M059J (cell line): Measurements from ENCODE around the gene ROPN1L. TPM values are rescaled to one million over a fixed set of nuclear protein-coding genes. Genes with fewer than 3 reads are reported as not detected.
A peak's percentile ranks its signal among the peaks of the same experiment; 100 is the strongest.

Experiments
- DNase-seq: peaks from one replicate; pipeline ENCODE4 v3.0.0-alpha.2; 2012; ENCODE audit warnings: low read depth
- total RNA-seq: library from RNA; depleted of rRNA; stranded (reverse); fragments of >200 nt; shearing (Covaris generic); gene quantifications from 2 replicates; pipeline ENCODE4 v1.2.3, GENCODE V29; 2014

The ROPN1L gene
- total RNA-seq, 1 experiment from 2014 or later: 3.0 TPM

DNA sequence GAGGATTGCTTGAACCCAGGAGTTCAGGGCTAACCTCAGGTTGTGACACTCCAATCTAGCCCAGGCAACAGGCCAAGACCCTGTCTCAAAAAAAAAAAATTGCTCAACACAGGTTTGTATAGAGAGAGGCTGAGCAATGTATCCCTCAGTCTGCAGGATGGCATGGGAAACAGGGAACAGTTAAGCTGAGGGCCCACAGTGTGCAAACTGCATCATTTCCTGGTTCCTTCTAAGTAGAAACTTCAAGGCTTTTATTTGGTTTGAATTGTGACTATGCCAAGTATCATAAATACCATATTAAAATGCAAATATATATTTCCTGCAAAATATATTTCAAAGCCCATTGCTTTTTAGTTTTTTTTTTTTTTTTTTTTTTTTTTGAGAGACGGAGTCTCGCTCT is 13.7 kb upstream of the ROPN1L start:
- DNase-seq: no peak

DNA sequence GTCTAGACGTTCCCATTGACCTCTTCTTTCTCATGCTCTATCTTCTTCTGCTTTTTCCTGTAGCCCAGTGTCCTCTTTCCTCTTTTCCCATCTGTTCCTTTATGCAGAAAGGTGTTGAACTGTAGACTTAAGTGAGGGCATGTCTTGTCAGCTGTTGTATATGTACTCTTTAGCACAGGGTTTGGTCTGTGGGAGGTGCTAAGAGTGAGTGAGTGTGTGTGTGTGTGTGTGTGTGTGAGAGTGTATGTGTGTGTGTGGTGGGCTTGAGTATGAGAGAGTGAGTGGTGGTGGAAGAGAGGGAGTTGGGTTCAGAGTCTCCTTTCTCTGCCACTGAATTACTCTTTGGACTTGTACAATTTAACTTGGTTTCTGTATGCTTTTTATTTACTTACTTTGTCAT is 10.3 kb upstream of the ROPN1L start:
- DNase-seq: no peak

DNA sequence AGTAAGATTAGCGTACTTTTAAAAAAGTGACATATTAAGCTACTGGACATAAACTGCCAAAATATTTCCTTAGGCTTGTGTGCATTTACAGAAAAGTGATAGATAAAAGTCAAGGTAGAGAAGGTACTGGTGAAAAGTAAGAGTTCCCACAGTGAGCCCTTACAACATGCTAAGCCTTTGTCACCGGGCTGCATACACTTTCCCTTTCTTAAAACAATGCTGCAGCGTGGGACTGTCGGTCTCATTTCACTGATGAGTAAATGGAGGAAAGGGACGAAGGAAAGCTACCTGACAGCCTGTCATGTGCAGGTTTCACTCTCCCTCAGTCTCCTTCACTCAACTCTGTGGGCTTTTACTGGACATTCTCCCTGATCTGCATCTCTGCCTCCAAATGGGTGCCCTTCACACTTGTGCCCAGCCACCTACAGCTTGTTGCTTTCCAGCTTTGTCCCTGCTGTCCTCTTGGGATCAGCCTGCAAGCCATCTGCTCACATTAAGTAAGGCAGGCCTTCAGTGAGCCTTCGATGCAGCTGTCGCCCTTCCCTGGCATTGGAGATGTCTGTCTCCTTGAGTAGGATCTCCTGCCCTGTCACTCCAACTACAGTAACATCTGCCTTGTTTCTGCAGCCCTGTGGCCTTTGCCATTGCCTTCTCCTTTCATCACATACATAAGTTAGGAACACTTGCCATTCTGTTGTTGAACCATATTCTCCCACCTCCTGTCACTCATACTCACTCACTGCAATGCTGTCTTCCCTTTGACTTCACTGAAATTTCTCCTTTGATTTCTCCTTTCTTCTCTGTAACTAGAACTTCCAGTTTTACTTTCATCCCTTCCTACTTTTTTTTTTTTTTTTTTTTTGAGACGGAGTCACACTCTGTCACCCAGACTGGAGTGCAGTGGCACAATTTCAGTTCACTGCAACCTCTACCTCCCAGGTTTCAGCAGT is 9.3 kb upstream of the ROPN1L start:
- DNase-seq: no peak

DNA sequence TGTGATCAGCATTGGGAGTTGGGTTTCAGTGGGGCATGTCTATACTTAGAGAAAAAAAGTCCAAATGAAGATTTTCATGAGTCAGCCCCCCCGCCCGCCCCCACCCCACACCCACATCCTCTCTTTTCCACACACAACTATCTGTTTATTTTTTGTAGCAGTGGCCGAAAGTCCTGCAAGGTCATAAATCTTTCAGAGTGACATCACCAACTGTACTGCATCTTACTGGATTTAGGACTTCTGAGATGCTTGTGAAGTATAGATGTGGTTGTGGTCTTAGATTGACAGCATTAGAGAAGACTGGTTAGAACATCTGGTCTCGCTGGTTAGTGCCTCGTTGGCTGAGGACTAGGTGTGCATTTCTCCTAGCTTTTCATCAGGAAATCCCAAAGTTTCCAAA is 7.3 kb upstream of the ROPN1L start:
- DNase-seq: peak; percentile 78

DNA sequence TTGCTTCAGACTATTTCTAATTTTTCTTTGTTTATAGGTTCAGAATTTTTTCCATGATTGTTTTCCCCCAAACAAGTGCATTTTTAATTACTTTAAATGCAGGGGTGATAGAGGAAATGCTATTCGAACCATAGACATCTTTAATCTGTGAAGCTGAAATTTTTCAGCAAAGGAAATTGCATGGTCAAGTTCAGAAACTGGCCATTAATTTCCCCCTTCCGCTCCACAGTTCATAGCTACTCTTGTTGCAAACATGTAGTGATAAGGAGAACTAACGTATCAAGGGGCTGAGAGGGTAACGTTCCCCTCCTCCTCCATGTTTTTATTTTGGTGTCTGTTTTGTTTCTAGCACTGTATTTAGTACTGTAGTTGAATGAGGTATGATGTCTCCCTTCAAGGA is 3.4 kb upstream of the ROPN1L start:
- no peak for DNase-seq

DNA sequence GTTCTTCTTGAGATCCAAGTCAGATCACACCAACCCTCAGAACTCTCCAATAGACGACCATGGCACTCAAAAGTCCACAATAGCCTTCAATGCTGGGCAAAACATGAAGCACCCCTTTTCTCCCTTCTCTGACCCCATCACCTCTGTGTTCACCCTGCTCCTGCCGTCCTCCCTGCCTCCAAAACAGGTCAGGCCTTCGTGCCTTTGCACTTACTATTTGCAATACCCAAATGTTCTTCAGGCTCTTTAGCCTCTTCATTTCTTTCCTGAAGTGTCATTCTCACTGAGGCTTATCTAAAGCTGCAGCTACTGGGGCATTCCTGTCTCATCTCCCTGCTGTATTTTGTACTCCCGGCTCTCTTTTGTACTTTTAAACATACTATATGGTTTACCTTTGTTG is 2.0 kb upstream of the ROPN1L start:
- DNase-seq: no peak

DNA sequence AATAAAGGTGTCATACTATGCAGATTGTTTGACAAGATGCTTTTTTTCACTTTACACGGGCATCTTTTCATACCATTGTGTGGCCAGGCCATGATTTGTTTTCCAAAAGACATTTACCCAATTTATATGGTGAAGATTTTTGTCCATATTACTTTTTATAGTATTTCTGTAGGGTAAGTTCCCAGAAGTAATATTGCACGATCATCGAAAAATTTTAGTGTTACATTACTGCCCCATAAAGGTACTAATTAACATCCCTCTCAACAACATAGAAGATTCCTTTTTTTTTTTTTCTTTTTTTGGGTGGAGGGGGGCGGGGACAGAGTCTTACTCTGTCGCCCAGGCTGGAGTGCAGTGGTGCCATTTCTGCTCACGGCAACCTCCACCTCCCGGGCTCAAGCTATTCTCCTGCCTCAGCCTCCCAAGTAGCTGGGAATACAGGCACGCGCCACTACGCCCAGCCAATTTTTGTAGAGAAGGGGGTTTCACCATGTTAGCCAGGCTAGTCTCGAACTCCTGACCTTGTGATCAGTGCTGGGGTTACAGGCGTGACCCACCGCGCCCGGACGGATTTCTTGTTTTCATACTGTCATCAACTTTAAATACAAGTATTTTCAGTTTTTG is 1.2 kb upstream of the ROPN1L start:
- DNase-seq: no peak

DNA sequence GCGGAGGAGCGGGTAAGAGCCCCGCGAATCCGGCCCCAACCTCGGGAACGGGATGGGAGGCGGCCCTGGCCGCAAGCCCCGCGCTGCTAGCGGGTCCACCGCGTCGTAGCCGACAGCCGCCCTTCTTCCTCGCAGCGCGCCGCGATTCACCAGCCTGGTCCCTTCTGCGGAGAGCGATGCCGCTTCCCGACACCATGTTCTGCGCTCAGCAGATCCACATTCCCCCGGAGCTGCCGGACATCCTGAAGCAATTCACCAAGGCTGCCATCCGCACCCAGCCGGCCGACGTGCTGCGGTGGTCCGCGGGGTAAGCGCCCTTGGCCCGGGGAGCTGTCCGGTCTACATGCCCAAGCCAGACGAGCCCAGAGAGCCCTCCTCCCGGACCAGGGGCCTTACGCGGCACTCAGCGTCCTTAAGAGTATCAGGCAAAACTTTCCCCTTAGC is 335 bp downstream of the ROPN1L start:
- no peak for DNase-seq

DNA sequence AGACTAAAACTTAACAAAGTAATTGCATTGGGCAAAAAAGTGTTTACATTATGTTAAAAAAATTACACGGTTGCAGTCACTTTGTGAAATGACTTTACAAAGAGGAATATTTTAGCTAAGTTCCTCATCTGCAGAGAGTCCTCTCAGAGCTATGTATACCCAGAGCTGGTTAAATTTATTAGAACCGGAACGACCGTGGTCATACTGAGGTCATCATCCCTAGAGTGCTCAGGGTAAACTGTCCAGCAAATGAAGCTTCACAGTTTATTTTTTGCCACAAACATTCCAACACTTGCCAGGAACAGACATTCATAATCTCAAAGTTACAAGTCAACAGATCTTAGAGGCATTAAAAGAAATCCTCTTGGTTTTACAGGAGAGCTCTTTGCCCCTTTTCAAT is 897 bp downstream of the ROPN1L start:
- peak; percentile 82 for DNase-seq

DNA sequence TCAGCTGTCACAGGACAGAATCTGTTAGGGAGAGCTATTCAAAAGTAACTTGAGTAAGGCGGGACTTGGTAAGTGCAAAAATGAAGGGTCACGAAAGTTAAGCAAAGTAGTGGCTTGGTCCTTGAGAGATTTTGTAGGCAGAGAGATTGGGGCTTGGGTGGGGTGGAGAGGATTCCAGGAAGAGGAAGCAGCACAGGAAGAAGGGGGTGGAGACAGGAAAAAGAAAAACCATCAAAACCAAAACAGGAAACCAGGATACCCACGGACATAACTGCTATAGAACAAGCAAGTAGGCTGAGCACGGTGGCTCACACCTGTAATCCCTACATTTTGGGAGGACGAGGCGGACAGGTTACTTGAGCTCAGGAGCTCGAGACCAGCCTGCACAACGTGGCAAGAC is 3.7 kb downstream of the ROPN1L start:
- DNase-seq: no peak

DNA sequence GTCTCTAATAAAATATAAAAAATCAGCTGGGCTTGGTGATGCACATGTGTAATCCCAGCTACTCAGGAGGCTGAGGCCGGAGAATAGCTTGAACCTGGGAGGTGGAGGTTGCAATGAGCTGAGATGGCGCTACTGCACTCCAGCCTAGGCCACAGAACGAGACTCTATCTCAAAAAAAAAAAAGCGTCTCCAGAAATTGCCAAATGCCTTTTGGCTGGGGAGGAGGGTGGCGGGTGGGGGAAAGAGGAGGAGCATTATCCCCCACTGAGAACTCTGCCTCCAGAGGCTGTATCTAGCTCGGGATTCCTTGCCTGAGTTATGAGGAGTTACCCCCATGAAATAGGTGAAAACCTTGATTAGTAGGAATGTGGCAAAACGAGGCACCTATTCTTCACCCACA is 4.8 kb downstream of the ROPN1L start:
- DNase-seq: no peak

DNA sequence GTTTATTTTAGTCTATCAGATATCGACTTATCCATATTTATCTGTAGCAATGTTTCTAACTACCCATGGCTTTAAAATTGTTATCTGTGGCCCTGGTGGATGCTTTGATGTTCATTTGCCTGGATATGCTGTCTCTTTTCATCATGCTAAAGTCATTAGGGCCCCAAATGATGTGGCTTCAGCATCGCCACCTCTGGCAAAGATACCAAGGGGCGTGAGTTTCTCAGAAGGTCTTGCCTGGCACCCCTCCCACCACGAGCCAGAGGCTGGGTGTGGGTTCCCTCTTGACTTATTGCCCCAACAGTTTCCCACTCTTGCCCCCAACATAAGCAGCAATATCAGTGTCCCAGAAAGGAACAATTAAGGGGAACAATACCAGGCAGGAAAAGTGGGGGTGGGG is 5.4 kb downstream of the ROPN1L start:
- no peak for DNase-seq

DNA sequence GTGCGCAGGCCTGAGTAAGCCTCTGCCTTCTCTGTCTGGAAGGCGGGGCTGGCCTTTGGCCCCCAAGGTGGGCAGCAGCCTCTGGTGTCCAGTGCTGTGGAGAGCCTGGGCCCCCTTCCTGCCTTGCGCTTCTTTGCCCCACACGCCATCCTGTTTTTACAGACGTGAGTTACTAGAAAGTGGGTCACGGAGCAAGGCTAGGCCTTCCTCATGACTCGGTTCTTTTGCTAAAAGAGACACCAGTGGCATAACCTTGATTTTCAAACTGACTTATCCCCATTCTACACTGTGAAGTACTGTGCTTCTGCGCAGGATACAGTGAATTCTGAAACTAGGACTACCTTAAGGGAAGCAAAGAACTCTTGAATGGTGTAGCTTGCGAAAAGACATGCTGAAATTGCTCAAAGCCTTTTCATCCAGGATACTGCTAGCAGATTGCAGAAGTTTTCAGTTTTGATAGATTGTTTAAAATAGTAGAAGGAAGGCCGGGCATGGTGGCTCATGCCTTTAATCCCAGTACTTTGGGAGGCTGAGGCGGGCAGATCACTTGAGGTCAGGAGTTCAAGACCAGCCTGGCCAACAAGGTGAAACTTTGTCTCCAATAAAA is 7.2 kb downstream of the ROPN1L start:
- no peak for DNase-seq

DNA sequence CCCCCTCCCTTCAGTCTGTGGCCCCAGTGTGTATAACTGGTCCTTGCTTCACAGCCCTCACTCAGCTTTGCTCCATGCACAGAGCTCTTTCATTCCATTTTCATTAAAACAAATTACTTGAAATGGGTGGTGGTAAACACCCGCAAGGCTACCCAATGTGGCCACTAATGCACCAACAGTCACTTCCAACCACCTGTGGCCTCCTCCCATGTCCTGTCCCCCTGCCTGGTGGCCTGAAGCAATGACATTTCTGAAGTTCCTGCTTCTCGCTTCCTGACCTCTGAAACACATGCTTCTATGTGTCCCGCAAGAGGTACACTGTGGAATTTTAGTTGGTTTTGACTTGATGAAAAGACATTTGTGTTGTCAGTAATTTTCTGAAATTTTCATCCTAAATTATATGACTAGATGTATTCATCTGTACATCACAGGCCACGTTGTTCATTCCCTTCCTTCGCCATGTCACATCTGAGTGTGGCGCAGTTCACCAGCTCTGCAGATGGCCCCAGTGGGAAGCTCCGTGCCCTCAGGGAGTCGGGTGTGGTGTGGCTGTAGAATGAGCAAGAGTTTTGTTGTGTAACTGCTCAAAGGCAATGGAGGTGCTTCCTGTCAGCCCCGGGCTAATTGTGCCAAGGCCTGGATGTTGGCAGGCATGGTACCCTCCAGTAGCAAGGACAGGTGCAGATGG is 9.6 kb downstream of the ROPN1L start:
- no peak for DNase-seq

DNA sequence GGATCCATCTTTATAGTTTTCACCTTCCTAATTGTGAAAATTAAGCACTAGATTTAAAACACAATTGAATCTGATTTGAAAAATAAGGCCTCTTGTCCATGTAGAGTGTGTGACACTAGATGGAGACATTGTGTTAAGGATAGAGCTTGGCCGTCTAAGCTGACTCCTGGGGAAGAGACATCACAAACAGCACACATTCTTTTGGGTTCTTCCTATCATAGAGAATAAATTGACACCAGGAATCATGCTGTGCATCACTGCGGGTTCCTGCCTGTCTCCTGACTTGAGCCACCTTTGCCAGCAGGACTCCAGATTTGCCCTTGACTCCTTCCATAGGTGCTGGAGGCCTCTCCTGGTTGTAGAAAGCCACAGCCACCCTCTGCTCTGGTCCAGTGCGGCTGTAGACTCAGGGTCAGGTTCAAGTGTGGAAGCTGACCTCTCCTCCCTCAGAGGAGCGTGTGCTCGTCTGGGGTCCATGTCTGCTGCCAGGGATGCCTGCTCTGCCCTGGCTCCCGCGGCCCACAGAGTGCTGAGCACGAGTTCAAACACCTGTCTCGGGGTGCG is 11.2 kb downstream of the ROPN1L start:
- peak; percentile 89 for DNase-seq

DNA sequence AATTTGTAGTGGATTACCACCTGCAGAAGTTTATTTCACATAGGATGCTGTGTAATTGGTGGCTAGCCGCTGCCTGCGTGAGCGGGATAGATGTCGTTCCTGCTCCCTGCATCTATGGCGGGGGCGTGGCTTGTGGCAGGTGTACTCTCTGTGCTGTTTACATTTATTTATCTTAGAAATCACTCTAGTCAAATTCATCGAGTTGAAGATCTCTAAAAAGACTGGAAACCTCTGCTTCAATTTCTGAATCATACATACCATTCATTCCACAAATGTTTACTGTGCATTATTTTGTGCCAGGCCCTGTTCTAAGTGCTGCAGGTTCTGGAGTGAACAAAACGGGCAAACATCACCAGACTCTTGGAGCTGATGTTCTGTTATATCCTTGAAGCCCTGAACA is 11.9 kb downstream of the ROPN1L start:
- DNase-seq: peak; percentile 80

DNA sequence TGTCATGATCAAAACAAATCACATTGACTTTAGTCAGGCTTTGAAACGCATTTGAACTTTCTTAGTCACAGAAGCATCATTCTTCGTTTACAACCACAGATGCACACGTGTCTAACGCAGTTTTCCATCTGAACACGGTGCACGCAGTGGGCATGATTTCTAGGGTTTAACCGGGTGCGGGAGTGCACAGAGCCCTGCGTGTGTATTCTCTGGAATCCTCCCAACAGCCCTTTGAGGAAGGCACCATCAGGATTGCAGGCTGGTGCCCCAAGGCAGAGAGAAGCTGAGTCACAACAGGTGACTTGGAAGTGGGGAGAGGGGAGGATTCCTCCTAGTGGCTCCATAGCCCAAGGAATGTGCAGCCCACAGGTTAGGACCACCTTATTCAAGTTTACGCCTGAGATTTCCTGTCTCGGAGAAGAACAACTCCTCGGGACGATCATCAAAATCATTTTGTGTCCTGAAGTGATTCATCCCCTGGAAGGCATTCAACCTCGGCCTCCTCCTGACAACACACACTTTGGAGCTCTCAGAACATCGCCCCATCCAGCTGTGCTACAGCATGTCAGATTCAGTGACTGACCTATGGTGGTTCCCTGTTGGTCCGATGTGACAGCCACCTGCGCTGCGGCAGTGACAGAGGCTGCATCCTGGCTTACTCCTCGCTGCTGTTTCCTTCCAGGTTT is 13.1 kb downstream of the ROPN1L start:
- DNase-seq: peak; percentile 84

DNA sequence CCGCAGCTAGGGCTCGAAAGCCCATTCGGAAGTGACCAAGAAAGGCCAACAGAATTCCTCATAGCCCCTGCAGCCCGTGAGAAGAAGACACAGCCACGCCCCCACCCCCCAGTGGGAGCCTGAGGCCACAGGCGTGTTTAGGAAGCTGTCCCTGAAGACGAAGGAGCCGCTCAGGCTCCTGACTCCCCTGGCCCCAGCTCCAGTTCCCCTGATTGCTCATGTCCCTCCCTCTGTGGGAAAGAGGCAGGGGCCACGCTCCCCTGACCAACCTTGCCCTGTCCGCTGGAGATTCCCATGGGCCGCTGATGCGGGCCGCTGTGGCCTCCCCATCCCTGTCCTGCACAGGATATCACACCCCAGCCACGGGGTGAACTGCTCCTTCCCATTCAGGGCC is 13.6 kb downstream of the ROPN1L start:
- no peak for DNase-seq

DNA sequence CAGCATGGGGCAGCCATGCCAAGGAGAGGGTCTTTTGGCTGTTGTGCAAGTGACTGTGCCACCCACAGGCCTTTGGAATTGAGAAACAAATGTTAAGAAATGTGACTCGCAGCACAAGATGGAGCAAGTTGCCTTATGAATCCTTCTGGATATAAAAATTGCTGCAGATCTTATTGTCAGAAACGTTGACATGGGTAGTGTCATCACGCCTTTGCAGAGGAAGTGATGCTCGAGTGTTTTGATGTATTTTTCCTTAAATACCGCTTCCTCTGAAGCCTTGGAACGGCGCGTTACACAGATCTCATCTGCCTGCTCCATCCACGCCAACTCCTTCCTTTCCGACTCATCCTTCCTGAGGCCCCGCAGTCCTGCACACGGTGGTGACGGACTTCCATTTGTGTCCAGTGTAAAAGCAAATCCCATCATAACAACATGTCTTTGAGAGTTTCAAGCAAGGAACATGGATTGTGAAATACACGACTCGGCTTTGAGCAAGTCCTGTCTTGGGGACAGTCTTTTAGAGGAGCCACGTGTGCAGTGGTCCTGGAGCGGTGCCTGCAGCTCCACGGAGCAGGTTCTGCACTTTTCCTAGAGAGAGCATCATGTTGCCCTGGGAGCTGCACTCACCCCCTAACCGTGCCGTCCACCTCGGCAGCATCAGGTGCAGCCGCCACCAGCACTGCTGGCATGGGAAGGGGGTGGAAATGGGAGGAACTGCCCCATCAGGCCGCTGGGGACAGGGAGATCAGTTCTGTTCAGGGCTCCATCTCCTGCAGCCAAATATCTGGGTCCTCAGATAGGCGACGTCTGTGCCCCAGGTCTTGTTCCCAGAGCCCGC is 15.1 kb downstream of the ROPN1L start:
- DNase-seq: no peak
